ENCODE results near the gene RPAP3. TPM values are rescaled to one million over a fixed set of nuclear protein-coding genes. Genes with fewer than 3 reads are reported as not detected.

Gene RPAP3
- total and polyA plus RNA-seq, 10 donors: 12.2 to 35.5 (median 26.4) TPM

DNA sequence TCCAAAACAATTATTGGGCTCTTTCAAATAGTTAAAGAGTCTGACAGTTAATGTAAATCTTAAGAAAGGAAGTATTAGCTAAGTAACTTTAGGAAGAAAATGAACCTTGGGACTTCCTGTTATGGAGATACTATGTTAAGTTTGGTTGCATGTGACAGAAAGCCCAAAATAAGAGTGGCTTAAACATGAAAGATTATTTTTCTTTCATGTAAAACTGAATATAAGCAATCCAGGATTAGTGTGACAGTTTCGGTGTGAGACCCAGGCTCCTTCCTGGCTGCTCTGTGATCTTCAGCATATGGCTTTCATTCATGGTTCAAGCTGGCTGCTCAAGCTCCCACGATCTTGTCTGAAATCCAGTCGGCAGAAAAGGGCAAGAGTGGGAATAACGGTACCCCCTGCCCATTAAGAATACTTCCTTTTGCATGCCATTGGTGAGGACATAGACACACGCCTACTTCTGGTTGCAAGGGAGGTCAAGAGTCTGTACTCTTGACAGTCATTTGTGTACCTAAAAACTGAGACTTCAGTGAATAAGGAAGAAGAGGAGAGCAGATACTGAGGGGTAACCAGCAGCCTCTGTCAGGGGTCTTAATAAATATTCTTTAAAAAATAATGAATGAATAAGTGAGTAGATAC, 2.2 kb upstream of the RPAP3 start:
- intact Hi-C loops (cut with DNase I; ENCODE audit: low total_unique reads): no loop called here
- TF ChIP-seq, protein P1, sequence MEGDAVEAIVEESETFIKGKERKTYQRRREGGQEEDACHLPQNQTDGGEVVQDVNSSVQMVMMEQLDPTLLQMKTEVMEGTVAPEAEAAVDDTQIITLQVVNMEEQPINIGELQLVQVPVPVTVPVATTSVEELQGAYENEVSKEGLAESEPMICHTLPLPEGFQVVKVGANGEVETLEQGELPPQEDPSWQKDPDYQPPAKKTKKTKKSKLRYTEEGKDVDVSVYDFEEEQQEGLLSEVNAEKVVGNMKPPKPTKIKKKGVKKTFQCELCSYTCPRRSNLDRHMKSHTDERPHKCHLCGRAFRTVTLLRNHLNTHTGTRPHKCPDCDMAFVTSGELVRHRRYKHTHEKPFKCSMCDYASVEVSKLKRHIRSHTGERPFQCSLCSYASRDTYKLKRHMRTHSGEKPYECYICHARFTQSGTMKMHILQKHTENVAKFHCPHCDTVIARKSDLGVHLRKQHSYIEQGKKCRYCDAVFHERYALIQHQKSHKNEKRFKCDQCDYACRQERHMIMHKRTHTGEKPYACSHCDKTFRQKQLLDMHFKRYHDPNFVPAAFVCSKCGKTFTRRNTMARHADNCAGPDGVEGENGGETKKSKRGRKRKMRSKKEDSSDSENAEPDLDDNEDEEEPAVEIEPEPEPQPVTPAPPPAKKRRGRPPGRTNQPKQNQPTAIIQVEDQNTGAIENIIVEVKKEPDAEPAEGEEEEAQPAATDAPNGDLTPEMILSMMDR (IDR thresholded peaks at IDR 0.05 in 8 of 11, conservative IDR thresholded peaks at IDR 0.05 in 3 of 11): no peak
- TF ChIP-seq POLR2AphosphoS5 (IDR thresholded peaks at IDR 0.05) (no peak), POLR2A (IDR thresholded peaks at IDR 0.05) (no peak)
- peak overlapping the region in 1 of 8 donors; percentile 96 for H3K4me3 ChIP-seq
- H3K27ac ChIP-seq: peak overlapping the region in 7 of 8 donors; percentile 7 to 98 (median 94)
- no peak for DNase-seq
- peaks cover 25 to 76% (median 59%) of the 10 kb centered on the region in 6 donors for H3K4me1 ChIP-seq
- peaks cover 0 to 3% (median 0%) of the 10 kb centered on the region in 6 donors for H3K36me3 ChIP-seq
- no peaks in the 10 kb centered on the region for H3K27me3 ChIP-seq (replicated peaks in 1 of 7)
- 23 to 29% (median 26%) methylated on average over 5 of the region's 5 CpGs for WGBS, 5 donors
- H3K9me3 ChIP-seq: no peaks in the 10 kb centered on the region

DNA sequence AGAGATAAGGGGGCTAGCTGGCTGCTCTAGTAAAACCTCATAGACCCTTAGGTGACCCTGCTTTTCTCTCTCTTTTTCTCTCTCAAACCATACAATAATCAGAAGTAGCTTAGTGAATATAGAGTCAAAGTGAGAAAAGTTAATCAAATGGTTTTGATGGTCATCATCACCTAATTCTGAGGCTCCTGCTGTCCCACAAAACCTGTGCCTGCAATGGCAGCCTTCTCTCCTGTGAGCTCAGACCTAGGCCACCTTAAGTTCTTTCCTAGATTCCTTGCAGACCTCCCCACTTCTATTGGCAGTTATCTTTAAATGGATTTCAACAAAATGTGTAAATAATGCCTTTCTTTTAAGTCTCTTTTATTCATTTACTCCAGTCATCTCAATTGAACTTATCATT, 1.5 kb upstream of the RPAP3 start:
- intact Hi-C loops (cut with DNase I; ENCODE audit: low total_unique reads): no loop called here
- TF ChIP-seq POLR2A (IDR thresholded peaks at IDR 0.05) (no peak), POLR2AphosphoS5 (IDR thresholded peaks at IDR 0.05) (no peak)
- TF ChIP-seq, protein P1 (IDR thresholded peaks at IDR 0.05 in 8 of 11, conservative IDR thresholded peaks at IDR 0.05 in 3 of 11): no peak
- Histone ChIP-seq H3K27ac (peak overlapping the region; percentile 7 to 98 (median 94)), H3K4me1 (peaks cover 25 to 83% (median 60%) of the 10 kb centered on the region in 6 donors), H3K27me3 (replicated peaks in 1 of 7) (no peaks in the 10 kb centered on the region), H3K36me3 (peaks cover 0 to 3% (median 0%) of the 10 kb centered on the region in 6 donors), H3K4me3 (peak overlapping the region in 2 of 8 donors; percentile 91 to 96), H3K9me3 (no peaks in the 10 kb centered on the region)
- DNase-seq: no peak

DNA sequence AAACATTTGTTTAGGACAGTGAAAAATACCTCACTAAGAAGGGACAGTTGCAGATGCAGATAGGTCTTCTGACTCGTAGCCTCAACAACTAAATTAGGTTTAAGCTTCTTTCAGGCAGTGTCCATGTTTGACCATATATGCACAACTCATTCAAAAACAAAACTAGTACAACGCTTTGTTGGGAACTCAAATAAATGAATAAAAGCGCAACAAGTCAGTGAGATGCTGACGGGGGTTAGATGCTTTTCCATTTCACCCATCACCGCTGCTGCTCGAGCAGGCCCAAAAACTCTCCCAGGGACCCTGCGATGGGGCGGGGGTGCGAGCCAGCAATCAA, 633 bp downstream of the RPAP3 start:
- 1 to 2% (median 1%) methylated on average over 9 of the region's 9 CpGs for WGBS, 5 donors
- no peak for DNase-seq
- TF ChIP-seq, protein P1 (IDR thresholded peaks at IDR 0.05 in 8 of 11, conservative IDR thresholded peaks at IDR 0.05 in 3 of 11): no peak
- TF ChIP-seq POLR2AphosphoS5 (IDR thresholded peaks at IDR 0.05): no peak
- no peak for TF ChIP-seq POLR2A (IDR thresholded peaks at IDR 0.05)
- H3K9me3 ChIP-seq: no peaks in the 10 kb centered on the region
- H3K4me3 ChIP-seq: peak overlapping the region; percentile 90 to 100 (median 97)
- H3K4me1 ChIP-seq: peaks cover 25 to 74% (median 56%) of the 10 kb centered on the region in 6 donors
- intact Hi-C loops (cut with DNase I; ENCODE audit: low total_unique reads): no loop called here
- peak overlapping the region; percentile 43 to 98 (median 94) for H3K27ac ChIP-seq
- peaks cover 0 to 23% (median 10%) of the 10 kb centered on the region in 6 donors for H3K36me3 ChIP-seq
- no peaks in the 10 kb centered on the region for H3K27me3 ChIP-seq (replicated peaks in 1 of 7)

DNA sequence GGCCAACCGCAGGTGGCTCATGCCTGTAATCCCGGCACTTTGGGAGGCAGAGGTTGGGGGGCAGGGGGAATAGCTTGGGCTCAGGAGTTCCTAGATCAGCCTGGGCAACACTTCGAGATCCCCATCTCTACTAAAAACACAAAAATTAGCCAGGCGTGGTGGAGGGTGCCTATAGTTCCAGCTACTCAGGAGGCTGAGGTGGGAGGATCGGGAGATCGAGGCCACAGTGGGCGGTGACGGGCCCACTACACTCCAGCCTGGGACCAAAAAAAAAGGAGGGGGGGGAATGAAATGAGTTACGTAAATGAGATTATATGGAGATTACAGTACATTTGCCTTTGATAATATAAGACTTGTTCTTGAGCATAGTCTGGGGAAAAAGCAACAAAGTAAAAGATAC, 1.1 kb downstream of the RPAP3 start:
- intact Hi-C loops (cut with DNase I; ENCODE audit: low total_unique reads): no loop called here
- H3K36me3 ChIP-seq: peaks cover 0 to 27% (median 14%) of the 10 kb centered on the region in 6 donors
- no peaks in the 10 kb centered on the region for H3K27me3 ChIP-seq (replicated peaks in 1 of 7)
- no peak overlapping the region for H3K27ac ChIP-seq
- peak overlapping the region in 6 of 8 donors; percentile 90 to 100 (median 98) for H3K4me3 ChIP-seq
- TF ChIP-seq POLR2A (IDR thresholded peaks at IDR 0.05) (no peak), POLR2AphosphoS5 (IDR thresholded peaks at IDR 0.05) (no peak)
- TF ChIP-seq, protein P1 (IDR thresholded peaks at IDR 0.05 in 8 of 11, conservative IDR thresholded peaks at IDR 0.05 in 3 of 11): no peak
- no peaks in the 10 kb centered on the region for H3K9me3 ChIP-seq
- peaks cover 25 to 70% (median 51%) of the 10 kb centered on the region in 6 donors for H3K4me1 ChIP-seq
- WGBS, 5 donors: 89 to 94% (median 91%) methylated on average over 9 of the region's 9 CpGs
- no peak for DNase-seq

All from spleen (tissue), 11 donors.